K562 (cell line): ENCODE measurements around the gene GREB1. TPM values are rescaled to one million over a fixed set of nuclear protein-coding genes. Genes with fewer than 3 reads are reported as not detected.

ENCODE experiments used
- EWSR1 ChIP-seq: fragments of 450-650 bp; IDR thresholded peaks from 2 replicates; pipeline ENCODE4 v1.6.1; 2018; ENCODE audit warnings: borderline replicate concordance, mild to moderate bottlenecking, low read depth, moderate library complexity; ENCODE audit not compliant: partially characterized antibody
- HDAC6 ChIP-seq: IDR thresholded peaks from 2 replicates; pipeline ENCODE4 v1.6.1; 2012; ENCODE audit warnings: low read depth, mild to moderate bottlenecking, control low read depth, inconsistent platforms, low read length, moderate library complexity
- KAT2B ChIP-seq: IDR thresholded peaks from one replicate; pipeline ENCODE4 v1.6.1; 2012; ENCODE audit warnings: low read depth, mild to moderate bottlenecking, control low read depth, inconsistent platforms, low read length, moderate library complexity
- MAFG ChIP-seq: fragments of 450-650 bp; conservative IDR thresholded peaks from 2 replicates; pipeline ENCODE4 v1.6.1; 2016; ENCODE audit warnings: missing genetic modification characterization, missing compliant biosample characterization
- MTA3 ChIP-seq: fragments of 450-650 bp; formaldehyde crosslinking; IDR thresholded peaks from 2 replicates; pipeline ENCODE4 v1.6.1; 2017; ENCODE audit warnings: mild to moderate bottlenecking, borderline replicate concordance
- MYC ChIP-seq, 2 experiments: fragments of 250-450 bp in 1 of 2; sonication (Bioruptor Pico) in 1 of 2; IDR thresholded peaks; 2 replicates each; pipeline versions ENCODE4 v1.5.1 to v1.6.1; 2012 to 2021; ENCODE audit warnings: low read depth in 2 of 2, borderline replicate concordance in 1 of 2, improper control_type of control experiment in 1 of 2, low read length in 1 of 2, mild to moderate bottlenecking in 1 of 2, moderate library complexity in 1 of 2
- NR3C1 ChIP-seq: sonication (generic); formaldehyde crosslinking; IDR thresholded peaks from 2 replicates; pipeline ENCODE4 v1.8.1; 2022; ENCODE audit warnings: missing genetic modification reagents
- polyA plus RNA-seq, 8 experiments: library from polyadenylated mRNA; depleted of rRNA in 4 of 8; stranded (reverse) in 5 of 8; unstranded in 3 of 8; fragments of >200 nt; fragmentation: Nextera tagmentation in 2 of 8; fragmentation: Illumina TruSeq in 1 of 8; extraction: Ambion mirVana in 2 of 8; extraction: Trizol in 1 of 8; gene quantifications; 2 replicates each; pipeline versions ENCODE4 v1.2.1 to v1.2.3, GENCODE V29; 2011 to 2014; ENCODE audit warnings: inconsistent platforms in 1 of 8, missing spikeins in 1 of 8
- total RNA-seq, 7 experiments: library from RNA; depleted of rRNA in 6 of 7; stranded (reverse); fragments of >200 nt in 6 of 7; fragmentation: Illumina TruSeq in 2 of 7; extraction: Trizol in 2 of 7; gene quantifications; 2 replicates each; pipeline versions ENCODE4 v1.2.1 to v1.2.3, GENCODE V29; 2011 to 2021; ENCODE audit warnings: low replicate concordance in 1 of 7
- TF ChIP-seq, protein P1 (sequence below), 2 experiments: IDR thresholded peaks; 2 replicates each; pipeline ENCODE4 v1.6.1; 2011; ENCODE audit warnings: borderline replicate concordance in 1 of 2, control low read depth in 1 of 2, low read depth in 1 of 2, low read length in 1 of 2, mild to moderate bottlenecking in 1 of 2, mixed read lengths in 1 of 2, moderate library complexity in 1 of 2; ENCODE audit not compliant: insufficient read depth in 1 of 2, insufficient read length in 1 of 2, poor library complexity in 1 of 2, severe bottlenecking in 1 of 2; ENCODE audit errors: extremely low read depth in 1 of 2

Gene GREB1
- total and polyA plus RNA-seq, 9 of the 15 experiments (the other 6 are each of a cell fraction or from before 2014, with no cell fraction given): 0.04 to 0.86 (median 0.10) TPM; not detected in 1

GRCh38 chr2:11669454-11670291 lies 135.8 kb downstream of the GREB1 start, which contains the start of gene NTSR2 (continued):
- TF ChIP-seq MYC (IDR thresholded peaks at IDR 0.05; ENCODE audit: low read depth, low read length): no peak
- no peak for TF ChIP-seq MYC (CRISPR knock-in tag; IDR thresholded peaks at IDR 0.05; ENCODE audit: borderline replicate concordance, low read depth)
- no peak; the same call in 1 of the 2 replicates for TF ChIP-seq NR3C1 (CRISPR knock-in tag)
- no peak for TF ChIP-seq EWSR1
- TF ChIP-seq, protein P1, sequence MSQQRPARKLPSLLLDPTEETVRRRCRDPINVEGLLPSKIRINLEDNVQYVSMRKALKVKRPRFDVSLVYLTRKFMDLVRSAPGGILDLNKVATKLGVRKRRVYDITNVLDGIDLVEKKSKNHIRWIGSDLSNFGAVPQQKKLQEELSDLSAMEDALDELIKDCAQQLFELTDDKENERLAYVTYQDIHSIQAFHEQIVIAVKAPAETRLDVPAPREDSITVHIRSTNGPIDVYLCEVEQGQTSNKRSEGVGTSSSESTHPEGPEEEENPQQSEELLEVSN (IDR thresholded peaks at IDR 0.05; ENCODE audit: borderline replicate concordance in 1 of 2, extremely low read depth in 1 of 2, insufficient read depth in 1 of 2, insufficient read length in 1 of 2, low read depth in 1 of 2, low read length in 1 of 2, poor library complexity in 1 of 2, severe bottlenecking in 1 of 2): peak in 1 of 2 experiments; percentile 89
- no peak for TF ChIP-seq MAFG (tag)
- TF ChIP-seq KAT2B: no peak
- no peak for TF ChIP-seq MTA3
- TF ChIP-seq HDAC6: no peak
